ENCODE measurements around the gene UROS.

UROS gene

DNA sequence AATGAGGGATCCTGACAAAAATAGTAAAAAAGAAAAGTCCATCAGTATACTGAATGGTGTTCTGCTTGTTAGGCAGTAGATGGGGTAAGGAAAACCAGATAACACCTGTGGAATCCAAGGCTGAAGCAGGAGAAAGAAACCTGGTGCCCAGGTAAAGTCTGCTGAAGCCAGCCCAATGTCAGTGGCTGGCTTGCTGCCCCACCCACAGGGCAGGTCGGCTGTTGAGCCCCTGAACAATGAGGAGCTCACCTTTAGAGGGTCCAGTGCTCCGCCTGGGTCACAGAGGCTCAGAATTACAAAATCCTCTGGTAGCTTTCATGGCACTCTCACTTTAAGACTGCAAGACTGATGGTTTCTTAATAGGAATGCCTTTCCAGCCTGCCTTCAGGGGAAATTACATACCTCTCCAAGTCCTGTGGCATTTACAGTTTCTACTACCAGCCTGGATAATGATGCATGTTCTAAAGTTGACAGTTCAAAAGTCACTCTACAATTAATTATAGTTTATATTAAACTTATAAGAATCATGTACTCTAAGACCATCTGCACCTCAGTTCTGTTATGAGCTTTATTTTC lies 34.2 kb upstream of the UROS start:
- no peak for DNase-seq (ENCODE audit: extremely low read depth, low read depth)
- TF ChIP-seq, protein P1, sequence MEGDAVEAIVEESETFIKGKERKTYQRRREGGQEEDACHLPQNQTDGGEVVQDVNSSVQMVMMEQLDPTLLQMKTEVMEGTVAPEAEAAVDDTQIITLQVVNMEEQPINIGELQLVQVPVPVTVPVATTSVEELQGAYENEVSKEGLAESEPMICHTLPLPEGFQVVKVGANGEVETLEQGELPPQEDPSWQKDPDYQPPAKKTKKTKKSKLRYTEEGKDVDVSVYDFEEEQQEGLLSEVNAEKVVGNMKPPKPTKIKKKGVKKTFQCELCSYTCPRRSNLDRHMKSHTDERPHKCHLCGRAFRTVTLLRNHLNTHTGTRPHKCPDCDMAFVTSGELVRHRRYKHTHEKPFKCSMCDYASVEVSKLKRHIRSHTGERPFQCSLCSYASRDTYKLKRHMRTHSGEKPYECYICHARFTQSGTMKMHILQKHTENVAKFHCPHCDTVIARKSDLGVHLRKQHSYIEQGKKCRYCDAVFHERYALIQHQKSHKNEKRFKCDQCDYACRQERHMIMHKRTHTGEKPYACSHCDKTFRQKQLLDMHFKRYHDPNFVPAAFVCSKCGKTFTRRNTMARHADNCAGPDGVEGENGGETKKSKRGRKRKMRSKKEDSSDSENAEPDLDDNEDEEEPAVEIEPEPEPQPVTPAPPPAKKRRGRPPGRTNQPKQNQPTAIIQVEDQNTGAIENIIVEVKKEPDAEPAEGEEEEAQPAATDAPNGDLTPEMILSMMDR (IDR thresholded peaks at IDR 0.05; ENCODE audit: low read depth, low read length), result no peak

- TF ChIP-seq, protein P1 (IDR thresholded peaks at IDR 0.05; ENCODE audit: low read depth, low read length), result no peak
- no peak for DNase-seq (ENCODE audit: extremely low read depth, low read depth)
These were observed 29.4 kb upstream of the UROS start for GRCh38 chr10:125852487-125852886.

DNA sequence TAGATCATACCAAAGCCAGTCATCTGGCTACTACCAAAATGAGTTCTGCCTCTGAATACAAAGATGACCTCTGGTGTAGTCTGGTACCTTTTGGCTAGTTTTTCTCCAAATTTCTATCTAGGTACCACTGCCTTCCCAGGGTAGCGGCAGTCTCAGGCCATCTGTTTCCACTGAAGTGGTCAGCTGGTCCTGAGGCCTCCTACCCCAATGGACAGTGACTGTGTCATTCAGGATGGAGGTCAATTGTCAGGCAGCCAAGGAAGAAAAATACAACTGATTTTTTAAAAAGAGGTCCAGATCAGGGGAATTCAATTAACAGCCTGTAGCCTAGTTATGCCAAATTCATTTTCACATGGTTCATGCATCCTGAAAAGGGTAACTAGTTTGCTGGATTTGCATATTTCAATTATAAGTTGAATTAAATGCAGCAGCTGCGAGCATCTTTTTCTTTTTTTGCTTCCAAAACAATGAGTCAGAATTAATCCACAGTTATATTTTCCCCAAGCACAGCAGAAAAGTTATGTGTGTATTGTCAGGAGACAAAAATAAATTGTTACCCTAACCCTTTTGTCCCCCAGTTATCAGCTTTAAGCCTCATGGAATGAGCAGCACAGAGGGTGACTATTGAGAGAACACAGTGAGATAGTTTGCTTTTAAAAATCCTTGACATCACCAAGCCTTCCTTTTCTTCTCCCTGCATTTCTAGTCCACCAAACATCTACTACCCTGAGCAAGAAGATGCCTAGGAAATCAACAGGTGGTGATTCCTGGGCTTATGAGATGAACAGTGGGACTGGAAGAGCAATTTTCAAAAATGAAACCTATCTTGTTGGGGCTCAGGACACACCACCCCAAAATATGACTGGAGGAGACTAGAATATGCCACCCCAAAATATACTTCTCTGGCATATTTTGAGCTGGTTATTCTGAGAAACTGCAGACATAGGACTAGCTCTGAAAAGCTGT lies 28.0 kb upstream of the UROS start:
- TF ChIP-seq, protein P1 (IDR thresholded peaks at IDR 0.05; ENCODE audit: low read depth, low read length), result no peak
- no peak for DNase-seq (ENCODE audit: extremely low read depth, low read depth)

GRCh38 chr10:125849448-125849847 lies 26.4 kb upstream of the UROS start:
- TF ChIP-seq, protein P1 (IDR thresholded peaks at IDR 0.05; ENCODE audit: low read depth, low read length), result no peak
- no peak for DNase-seq (ENCODE audit: extremely low read depth, low read depth)

- TF ChIP-seq, protein P1 (IDR thresholded peaks at IDR 0.05; ENCODE audit: low read depth, low read length), result no peak
- no peak for DNase-seq (ENCODE audit: extremely low read depth, low read depth)
These were observed 25.8 kb upstream of the UROS start for GRCh38 chr10:125848857-125849256.

DNA sequence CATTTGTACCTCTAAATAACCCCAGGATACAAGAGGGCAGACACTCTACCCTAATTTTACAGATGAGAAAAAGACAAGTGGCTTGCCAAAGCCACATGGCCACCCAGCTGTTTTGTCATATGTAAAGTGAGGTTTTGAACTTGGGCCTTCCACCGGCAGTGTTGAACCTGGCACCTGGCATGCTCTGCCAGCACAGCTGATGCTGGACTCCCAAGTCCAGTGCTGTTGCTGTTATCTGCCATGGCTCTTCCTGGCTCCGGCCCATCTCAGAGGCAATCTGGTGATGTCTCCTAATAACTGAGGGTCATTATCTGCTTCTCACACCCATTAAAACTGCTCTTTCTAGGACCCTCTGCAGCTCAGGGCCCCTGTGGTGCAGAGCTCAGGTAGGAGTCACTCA lies 25.3 kb upstream of the UROS start:
- DNase-seq (ENCODE audit: extremely low read depth, low read depth), result no peak
- TF ChIP-seq, protein P1 (IDR thresholded peaks at IDR 0.05; ENCODE audit: low read depth, low read length), result no peak

- DNase-seq (ENCODE audit: extremely low read depth, low read depth), result no peak
- TF ChIP-seq, protein P1 (IDR thresholded peaks at IDR 0.05; ENCODE audit: low read depth, low read length), result no peak
These were observed 23.8 kb upstream of the UROS start for GRCh38 chr10:125846894-125847293.

Data from AG09319 (cell line).